Omental fat pad (tissue), 4 donors: ENCODE data around the gene CCDC187. TPM values are rescaled to one million over a fixed set of nuclear protein-coding genes. Genes with fewer than 3 reads are reported as not detected.

Source experiments
- ATAC-seq: fragments of 150-250 bp; one replicate; pipeline ENCODE4 v1.9.1; 2016; ENCODE audit warnings: mild to moderate bottlenecking, moderate library complexity; ENCODE audit not compliant: low FRiP score
- DNase-seq: peaks from one replicate; pipeline ENCODE4 v3.0.0-alpha.2; 2019; ENCODE audit warnings: low spot score
- total RNA-seq, 4 donors: library from RNA; depleted of rRNA; stranded (reverse); fragments of >200 nt; gene quantifications; one replicate each; pipeline ENCODE4 v1.1.0, GENCODE V29; 2016
- TF ChIP-seq, protein P1 (sequence below), 3 donors: fragments of 450-650 bp; IDR thresholded peaks; one replicate each; pipeline ENCODE4 v1.5.1; 2016 to 2017; ENCODE audit warnings: antibody characterized with exemption in 3 of 3, mild to moderate bottlenecking in 3 of 3, moderate library complexity in 2 of 3

Gene CCDC187
- total RNA-seq, 4 donors from 2014 or later = not detected

GRCh38 chr9:136211441-136212344 lies 92.2 kb downstream of the CCDC187 start:
- TF ChIP-seq, protein P1, sequence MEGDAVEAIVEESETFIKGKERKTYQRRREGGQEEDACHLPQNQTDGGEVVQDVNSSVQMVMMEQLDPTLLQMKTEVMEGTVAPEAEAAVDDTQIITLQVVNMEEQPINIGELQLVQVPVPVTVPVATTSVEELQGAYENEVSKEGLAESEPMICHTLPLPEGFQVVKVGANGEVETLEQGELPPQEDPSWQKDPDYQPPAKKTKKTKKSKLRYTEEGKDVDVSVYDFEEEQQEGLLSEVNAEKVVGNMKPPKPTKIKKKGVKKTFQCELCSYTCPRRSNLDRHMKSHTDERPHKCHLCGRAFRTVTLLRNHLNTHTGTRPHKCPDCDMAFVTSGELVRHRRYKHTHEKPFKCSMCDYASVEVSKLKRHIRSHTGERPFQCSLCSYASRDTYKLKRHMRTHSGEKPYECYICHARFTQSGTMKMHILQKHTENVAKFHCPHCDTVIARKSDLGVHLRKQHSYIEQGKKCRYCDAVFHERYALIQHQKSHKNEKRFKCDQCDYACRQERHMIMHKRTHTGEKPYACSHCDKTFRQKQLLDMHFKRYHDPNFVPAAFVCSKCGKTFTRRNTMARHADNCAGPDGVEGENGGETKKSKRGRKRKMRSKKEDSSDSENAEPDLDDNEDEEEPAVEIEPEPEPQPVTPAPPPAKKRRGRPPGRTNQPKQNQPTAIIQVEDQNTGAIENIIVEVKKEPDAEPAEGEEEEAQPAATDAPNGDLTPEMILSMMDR (IDR thresholded peaks at IDR 0.05) = no peak
- DNase-seq (no peak), ATAC-seq (no peak)

GRCh38 chr9:136211006-136211405 lies 92.9 kb downstream of the CCDC187 start:
- no peak for DNase-seq
- ATAC-seq = no peak
- TF ChIP-seq, protein P1 (IDR thresholded peaks at IDR 0.05) = no peak

DNA sequence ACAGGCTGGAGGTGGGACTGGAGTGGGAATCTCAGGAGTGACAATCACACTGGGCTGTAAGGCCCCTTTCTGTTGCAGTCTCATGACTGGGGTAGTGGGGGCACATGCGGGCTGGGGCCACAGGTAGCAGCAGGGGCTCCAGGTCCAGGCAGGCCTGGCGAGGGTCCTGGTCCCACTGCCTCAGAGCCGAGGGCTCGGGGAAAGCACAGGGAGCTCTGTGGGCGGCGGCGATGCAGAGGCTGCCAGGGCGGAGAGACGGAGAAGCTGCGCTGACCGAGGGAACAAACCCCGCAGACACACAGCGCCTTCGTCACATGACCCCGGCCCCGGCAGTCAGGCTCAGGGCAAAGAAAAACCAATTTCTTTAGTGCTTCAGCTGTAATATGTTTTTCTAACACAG lies 93.6 kb downstream of the CCDC187 start:
- TF ChIP-seq, protein P1 (IDR thresholded peaks at IDR 0.05) = no peak
- no peak for ATAC-seq
- no peak for DNase-seq

DNA sequence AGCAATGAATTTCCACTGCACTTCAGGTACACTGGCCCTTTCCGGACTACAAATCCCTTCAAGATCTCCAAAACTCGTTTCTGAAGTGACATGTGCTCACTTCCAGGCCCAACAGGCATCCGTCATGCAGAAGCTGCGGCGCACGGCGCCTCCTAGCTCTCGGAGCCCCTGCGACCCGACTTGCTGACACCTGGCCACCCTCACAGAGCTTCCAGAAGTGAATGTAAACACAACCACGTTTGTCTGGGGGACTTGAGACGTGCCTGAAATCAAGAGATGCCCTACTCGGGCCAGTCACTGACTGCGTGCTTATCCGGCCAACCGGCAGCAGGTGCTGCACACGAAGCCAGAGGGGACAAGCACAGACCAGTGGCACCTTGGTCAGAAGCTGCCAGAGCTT lies 94.1 kb downstream of the CCDC187 start:
- TF ChIP-seq, protein P1 (IDR thresholded peaks at IDR 0.05) = no peak
- DNase-seq (no peak), ATAC-seq (no peak)

GRCh38 chr9:136209232-136209631 lies 94.7 kb downstream of the CCDC187 start:
- ATAC-seq = no peak
- no peak for DNase-seq
- TF ChIP-seq, protein P1 (IDR thresholded peaks at IDR 0.05) = no peak

- no peak for ATAC-seq
- TF ChIP-seq, protein P1 (IDR thresholded peaks at IDR 0.05) = no peak
- no peak for DNase-seq
Observed at GRCh38 chr9:136208675-136209074, 95.2 kb downstream of the CCDC187 start.

DNA sequence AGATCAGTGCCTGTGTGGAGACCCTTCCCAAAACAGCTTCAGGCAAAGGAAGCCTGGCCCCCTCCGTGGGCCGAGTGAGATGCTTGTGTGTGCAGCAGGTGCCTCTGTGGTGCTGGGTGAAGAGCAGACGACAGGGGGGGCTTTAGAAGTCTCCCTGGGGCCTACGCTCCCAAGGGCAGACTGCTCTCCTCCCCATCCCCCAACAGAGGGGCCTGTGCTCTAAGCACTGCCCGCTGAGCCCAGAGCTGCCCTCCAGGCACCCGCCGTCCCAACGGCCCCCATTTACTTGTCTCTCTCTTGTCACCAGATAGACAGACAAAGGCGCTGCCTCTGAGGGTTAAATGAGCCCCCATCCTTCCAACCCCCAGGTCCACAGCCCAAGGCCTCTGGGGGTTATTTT lies 96.3 kb downstream of the CCDC187 start:
- DNase-seq (no peak), ATAC-seq (no peak)
- TF ChIP-seq, protein P1 (IDR thresholded peaks at IDR 0.05) = no peak
